ENCODE results near the gene ZNF236.
A peak's percentile ranks its signal among the peaks of the same experiment; 100 is the strongest.
"Not testable (repeated sequence)": the region's sequence is repeated elsewhere in the genome, so short reads cannot be mapped to it uniquely, and the experiment has no call there.

Gene ZNF236

DNA sequence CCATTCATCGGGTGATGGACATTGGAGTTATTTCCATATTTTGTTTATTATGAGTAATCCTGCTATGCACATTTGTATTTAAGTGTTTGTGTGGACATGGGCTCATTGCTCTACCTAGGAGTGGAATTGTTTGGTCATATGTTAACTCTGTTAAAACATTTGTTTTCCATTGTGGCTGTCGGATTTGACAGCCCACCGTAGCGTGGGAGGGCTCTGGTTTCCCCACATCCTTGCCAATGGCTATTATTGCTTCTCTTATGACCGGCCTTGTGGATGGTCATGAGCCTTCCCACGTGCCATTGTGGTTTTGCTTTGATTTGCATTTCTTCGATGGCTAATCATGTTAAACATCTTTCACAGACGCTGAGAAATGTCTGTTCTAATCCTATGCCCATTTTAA is 92.0 kb downstream of the ZNF236 start:
- no peak for DNase-seq

DNA sequence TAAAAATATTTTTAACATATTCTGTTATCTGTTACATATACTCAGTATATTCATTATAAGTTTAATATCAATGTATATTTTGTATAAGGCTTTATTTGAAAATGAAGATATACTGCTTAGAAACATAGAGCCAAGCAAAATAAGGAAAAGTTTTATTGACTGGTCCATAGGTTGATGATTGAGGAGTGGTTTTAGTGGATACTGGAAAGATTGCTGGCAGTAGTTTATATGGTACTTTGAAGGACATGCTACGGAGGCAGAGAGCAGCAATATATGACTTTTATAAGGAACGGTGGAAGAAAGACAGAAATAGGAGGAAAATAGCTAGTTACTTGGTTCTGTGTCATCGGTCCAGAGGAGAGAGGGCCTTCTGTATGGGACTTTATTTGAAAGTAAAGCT is 92.4 kb downstream of the ZNF236 start:
- DNase-seq, result no peak

DNA sequence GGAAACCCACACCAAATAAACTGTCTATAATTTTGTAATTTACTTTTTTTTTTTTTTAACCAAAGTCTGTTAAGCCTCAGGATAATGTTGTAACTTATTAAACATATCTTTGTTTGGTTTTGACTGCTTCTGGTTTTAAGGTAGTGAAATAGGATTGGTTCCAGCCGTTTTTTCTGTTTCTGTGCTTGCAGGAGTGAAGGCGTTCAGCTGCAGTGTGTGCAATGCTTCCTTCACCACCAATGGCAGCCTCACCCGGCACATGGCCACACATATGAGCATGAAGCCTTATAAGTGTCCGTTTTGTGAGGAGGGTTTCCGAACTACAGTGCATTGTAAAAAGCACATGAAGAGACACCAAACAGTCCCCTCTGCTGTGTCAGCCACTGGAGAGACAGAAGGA is 93.1 kb downstream of the ZNF236 start:
- DNase-seq, result no peak

DNA sequence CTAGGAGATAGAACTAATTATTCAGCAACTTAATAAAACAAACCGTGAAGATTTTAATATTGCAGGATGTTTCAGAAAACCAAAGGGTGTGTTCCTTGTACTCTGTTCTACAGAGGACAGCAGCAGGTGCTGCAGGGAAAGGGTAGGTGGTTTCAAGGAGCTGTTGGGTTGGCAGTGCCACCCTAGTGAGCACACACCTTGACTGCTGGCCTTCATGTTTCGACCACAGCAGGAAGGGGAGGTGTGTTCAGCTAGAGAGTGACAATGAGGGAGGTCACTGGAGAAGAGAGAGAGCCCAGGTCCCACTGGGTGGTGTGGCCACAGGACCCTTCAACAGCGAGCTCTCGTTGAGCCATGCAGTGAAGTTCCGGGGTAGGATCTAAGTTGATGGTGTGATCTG is 98.6 kb downstream of the ZNF236 start:
- DNase-seq, result no peak

DNA sequence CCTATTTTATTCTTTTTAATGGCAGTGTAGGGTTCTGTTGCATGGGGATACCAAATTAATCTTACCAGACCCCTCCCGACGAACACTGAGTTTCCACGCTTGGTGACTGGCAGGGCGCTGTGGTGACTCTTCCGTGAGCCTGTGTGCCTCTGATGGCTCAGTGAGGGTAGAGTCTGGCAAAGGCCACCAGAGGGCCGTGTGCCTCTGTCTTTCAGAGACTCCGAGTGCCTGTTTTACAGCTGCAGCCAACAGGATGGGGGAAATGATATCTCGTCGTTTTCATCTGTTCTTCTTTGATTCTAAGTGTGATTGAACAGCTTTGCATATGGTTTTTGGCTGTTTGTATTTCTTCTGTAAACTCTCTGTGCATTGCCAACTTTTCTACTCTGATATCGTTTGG is 99.8 kb downstream of the ZNF236 start:
- DNase-seq, result peak; percentile 52

DNA sequence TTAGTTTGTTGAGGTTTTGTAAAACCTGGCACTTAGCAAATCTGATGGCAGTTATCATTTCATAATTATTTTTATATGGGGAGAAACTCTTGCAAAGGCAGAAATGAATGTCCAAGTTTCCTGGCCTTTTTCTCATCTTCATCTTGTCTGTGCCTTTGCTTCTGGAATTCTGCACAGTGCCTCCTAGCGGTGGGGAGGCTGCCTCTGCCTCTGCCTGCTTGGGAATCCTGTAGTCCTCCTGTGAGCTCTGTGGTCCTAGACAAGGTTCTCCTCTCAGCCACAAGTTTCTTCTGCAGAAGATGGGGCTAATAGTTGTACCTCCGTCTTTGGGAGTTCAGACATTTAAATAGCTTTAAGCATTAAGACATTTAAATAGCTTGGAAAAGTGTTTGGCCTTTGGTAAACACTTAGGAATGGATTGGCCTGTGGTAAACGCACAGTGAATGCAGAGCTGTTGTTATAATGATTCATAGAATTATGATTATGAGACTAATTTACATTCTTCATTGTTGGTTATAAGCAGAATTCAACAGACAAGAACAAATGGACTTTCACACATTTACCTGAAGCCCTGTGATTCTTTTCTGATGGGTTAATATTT is 101.2 kb downstream of the ZNF236 start:
- DNase-seq, result no peak

DNA sequence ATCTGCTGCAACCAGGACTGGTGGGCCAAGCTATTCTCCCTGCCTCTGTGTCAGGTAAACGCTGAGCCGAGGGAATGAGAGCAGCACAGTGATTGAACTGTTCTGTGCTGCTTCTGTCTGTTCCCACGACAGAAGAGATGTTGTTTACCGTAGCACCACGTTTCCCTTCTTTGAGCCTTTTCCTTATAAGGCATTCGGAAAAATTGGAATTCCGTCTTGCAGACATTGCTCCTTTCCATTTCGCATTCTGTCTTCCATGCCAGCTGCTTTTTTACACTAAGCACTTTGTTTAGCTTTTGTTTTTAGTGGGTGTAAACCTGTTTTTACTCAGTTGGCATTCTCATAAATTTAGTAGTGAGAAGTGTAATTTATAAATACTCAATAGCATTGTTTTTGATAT is 103.1 kb downstream of the ZNF236 start:
- DNase-seq, result no peak

DNA sequence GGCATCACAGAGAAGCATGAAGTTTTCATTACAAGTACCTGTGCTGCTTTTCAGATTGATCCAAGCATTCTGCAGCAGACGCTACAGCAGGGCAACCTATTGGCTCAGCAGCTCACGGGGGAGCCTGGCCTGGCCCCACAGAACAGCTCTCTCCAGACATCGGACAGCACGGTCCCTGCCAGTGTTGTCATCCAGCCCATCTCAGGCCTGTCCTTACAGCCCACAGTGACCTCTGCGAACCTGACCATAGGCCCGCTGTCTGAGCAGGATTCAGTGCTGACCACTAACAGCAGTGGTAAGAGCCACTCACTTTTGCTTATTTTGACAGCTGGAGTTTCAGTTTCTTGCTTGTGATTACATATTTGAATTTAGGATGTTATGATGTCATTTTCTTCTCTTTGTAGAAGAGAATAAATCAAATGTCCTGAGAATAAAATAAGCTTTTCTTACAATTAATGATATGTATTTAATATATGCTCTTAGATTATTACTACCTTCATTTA is 104.9 kb downstream of the ZNF236 start:
- DNase-seq, result no peak

DNA sequence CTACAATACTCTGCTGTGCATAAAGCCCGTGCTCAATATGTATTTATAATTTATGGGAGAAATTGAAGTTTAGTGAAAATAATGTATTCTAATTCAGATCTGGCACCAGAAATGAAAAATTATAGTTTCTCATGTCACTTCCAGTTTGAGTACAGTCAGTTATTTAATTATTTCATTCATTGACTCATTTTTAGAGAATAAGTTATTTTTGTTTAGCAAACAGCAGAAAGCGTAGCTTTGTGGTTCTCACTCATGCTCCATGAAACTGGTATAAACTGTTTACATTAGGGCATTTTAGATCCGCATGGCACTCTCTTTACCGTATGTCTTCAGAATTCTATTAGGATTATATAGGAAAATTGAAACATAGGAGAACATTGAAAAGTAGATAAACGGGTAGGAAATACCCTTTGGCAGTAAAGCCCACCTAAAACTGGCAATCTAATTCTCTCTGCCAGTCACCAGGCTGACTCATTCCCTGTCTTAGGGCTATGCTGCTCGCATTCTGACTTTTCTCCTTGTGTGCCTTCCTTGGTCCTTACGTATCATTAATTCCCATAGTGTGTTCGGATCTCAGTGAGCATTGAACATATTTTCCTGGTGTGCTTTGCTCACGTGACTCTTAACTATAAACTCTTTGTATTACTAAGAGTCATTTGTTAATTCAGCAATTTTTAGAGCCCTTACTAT is 106.0 kb downstream of the ZNF236 start:
- DNase-seq, result no peak

DNA sequence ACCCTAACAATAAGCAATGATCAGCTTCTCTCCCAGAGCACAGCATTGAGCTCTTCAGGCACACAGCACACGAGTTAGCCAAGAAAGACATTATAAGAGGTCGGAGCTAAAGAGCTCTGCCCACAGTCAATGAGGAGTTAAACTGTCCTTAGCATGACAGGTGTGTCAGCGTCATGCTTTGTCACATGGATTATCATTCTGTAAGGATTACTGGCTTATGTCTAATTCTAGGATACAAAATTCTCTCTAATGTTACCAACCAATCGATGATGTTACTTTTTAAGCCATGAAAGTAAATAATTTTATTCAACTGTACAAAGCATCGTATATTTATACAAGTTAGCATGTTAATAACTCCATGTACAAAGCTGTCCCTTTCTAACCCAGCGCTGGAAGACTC is 108.8 kb downstream of the ZNF236 start:
- DNase-seq, result no peak

DNA sequence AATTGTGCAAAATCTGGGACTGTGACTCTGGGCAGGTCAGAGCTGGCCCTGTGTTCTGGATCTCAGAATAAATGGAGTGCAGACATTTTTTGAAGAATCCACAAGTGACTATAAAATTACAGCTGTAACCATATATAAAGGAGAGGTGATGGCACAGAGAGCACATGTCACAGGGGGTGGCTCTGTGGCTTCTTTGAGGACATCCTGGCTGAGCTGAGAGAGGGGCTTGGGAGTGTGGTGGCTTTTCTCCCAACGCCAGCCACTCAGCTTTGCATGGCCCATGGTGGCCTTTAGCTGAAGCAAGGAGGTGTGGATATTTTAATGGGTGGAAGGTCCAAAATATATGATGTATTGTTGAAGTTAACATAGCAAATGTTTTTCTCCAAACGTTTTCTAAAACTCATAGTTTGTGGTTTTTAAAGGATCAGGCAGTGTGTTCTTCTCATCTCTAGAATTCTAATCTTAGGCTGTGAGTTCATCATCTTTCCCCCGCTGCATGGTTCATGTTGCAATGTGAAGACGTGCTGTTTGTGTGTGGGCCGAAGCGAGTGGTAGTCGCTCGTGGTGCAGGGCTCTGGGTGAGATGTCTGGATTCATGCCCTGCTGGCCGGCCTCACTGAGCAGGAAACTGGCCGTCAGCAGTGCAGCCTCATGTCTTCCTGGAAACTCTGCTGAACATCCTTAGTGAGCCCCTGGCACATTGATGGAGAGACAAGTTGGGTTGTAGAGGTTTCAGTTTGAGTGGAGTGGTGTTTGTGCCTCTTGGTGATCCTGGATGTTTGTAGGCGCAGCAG is 109.9 kb downstream of the ZNF236 start:
- no peak for DNase-seq

DNA sequence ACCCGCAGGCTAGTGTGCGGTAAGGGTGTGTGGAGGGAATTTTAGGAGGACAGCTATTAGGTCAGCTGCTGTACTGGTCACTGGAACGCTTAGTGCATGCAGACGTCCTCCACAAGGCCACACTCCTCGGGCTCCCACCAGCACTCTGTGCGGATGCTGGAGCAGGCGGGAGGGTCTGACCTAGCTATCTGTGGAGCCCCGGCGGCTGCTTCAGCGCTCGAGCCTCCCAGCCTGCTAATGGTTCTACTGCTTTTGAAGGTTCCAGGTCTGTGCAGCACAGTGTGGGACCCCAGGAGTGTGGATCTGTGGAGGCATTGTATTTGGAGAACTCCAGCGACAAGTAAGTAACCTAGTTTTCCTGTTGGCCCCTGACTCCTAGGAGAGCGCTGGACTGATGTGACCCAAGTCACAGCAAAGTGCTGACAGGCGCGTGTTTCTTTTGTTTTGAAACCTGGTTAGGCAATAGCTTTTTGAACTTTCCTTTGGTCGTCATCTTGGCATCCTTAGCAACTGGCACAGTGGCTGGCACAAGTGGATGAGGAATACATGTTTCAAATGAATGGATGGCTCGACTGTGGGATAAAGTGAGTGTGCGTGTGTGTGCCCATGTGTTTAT is 113.5 kb downstream of the ZNF236 start:
- no peak for DNase-seq

DNA sequence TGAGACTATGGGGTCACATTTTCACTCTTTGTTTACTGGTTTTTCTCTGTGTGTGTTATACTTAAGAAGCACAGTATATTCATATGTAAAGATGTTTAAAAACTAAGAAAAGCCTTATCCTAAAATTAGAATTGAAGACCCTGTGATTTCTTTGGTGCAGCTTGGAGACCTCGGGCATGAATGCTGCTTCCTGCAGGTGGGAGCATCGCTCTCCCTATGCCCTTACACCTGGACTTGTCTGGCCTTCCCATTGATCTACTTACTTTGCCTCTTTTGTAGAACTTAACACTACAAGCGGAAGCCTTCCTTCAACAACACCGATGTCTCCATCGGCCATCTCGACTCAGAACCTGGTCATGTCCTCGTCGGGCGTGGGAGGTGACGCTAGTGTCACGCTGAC is 114.5 kb downstream of the ZNF236 start:
- DNase-seq, result no peak

DNA sequence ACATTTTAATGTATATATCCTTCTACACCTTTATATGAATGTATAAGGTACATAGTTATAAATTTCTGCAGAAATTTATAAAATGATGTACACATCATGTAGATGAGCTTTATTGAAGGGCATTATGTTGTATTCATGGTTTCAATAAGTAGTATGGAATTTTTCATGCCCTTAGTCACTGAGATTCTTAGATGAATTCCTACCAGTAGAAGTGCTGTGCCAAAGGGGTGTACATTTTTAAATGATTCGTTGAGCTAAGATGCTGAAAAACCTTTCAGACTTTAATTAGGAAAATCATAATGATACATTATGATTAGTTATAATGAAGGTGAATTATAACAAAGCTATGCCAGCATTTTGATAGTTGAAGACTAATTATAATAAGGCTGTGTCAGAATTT is 115.2 kb downstream of the ZNF236 start:
- DNase-seq, result no peak

DNA sequence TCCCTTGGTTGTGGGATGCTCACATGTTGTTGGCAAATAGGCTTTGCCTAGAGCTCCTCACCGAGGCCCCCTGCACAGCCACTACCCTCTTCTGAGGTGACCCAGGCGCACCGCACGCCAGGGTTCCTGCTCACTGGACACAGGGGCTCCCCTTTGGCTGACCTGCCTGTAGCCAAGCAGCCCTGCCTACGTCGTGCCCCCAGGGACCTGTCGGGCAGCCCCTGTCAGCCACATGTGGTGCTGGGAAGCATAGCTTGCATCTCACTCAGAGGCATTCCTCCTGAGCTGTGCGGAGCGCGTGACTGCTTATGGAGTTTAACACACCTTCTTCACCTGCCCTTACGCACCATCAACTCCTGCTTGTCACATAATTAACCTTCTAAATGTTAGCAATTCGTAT is 116.3 kb downstream of the ZNF236 start:
- no peak for DNase-seq

DNA sequence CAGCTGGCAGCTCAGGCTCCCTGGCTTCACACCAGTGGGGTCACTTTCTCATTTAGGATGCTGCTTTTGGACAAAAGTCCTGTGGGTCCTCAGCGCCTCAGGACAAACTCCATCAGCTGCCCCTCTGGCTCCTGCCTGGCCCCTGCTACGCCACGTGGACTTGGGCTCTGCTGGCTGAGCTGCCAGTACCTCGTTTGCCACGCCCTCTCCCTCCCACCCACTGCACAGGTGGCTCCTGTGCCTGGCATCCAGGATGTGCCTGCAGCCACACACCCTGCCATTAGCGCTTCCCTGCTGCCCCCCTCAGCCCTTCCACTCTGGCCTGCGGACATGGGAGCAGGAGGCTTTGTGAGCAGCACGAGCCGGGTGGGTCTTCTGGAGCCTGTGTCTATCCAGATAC is 118.9 kb downstream of the ZNF236 start:
- DNase-seq, result no peak

DNA sequence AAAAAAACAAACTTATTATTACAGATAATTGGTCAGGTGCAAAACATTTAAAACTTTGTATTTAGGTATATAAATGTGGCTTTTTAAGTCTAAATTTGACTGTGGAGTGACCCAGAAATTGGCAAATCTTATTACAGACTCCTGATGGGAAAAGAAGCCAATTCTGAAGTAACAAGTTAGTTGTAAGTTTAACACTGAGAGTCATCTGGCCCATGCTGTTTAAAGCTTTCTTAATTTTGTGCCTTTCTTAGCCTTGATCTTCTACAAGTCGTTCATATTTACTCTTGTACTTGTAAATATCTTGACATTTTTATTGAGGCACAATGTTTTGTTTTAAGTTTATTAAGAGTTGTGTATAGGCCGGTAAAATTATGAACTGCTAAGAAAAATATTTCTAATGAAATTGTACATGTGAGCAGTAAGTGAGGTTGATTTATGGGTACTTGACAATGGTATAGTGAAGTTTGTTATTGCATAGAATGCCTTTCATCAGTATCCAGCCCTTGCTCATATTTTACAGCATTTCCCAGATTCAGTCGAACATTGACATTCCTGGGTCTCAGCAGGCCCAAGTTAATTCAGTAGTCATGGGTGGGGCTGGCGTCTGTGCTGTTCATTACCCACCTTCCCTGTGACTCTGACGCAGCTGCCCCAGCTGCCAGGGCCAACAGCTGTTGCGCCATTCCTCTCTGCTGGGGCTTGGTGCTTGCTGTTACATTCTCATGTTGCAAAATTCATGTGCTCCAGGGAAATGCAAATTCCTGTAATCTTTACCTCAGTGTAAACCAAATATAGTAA is 121.4 kb downstream of the ZNF236 start:
- DNase-seq, result no peak

DNA sequence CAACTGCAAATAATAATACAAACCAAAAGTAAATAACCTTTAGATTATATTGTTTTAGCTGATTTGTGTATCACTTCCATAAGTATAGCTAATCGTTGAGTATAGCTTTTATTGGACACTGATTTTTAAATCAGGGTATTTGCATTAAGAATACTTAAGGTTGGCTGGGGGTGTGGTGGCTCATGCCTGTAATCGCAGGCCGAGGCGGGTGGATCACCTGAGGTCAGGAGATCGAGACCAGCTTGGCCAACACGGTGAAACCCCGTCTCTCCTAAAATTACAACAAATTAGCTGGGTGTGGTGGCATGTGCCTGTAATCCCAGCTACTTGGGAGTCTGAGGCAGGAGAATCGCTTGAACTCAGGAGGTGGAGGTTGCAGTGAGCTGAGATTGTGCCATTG is 122.0 kb downstream of the ZNF236 start:
- DNase-seq, result not testable (repeated sequence)

DNA sequence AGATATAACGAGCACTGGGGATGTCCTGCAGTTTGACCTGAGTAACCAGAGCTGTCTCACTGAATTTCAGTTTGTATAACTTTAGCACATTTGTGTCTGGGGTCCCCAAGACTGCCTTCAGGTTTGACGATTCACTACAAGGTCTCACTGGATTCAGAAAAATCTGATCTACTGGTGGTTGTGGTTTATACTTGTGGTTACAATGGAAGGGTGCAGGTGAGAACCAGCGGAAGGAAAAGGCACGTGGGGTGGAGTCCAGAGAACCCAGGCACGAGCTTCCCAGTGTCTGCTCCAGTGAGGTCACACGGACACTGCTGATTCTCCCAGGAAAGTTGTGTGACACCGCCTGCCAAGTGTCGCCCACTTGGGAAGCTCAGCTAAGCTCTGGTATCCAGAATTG is 126.0 kb downstream of the ZNF236 start:
- no peak for DNase-seq

DNA sequence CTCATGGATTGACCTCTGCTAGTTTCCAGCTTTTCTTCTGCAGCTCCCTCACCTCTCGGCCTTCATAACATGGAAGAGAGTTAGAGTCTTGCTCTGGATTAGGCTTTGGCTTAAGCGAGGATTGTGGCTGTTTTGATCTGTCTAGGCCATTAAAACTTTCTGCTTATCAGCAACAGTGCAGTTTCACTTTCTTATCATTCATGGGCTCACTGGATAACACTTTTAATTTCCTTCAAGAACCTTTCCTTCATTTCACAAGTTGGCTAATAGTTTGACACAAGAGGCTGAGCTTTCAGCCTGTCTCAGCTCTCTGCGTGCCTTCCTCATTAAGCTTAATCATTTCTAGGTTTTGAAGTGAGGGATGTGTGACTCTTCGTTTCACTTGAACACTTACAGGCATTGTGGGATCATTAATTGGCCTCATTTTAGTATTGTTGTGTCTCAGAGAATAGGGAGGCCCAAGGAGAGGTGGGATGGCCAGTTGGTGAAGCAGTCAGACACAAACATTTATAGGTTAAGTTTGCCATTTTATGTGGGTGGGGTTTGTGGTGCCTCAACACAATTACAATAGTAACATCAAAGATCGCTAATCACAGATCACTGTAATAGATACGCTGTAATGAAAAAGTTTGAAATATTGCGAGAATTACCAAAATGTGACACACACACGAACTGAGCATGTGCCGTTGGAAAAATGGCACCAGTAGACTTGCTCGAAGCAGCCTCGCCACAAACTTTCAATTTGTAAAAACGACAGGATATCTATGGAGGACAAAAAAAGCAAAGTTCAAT is 129.3 kb downstream of the ZNF236 start:
- DNase-seq, result no peak

DNA sequence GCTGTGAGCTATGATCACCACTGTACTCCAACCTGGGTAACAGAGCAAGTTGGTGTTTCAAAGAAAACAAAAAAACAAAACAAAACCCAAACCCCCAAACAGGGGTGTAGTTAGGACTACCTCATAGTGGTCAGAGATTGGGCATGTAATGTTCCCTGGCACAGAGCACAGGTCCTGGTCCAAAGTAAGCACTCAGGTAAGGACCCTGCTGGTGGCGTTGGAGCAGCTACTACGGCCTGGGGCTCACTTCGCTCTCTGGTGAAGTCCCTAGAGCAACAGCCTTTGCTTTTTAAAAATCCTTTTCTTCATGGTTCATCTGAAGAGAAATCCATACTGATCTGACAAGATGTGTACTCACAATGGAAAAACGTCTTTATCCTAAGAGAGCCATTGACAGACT is 130.4 kb downstream of the ZNF236 start:
- no peak for DNase-seq

DNA sequence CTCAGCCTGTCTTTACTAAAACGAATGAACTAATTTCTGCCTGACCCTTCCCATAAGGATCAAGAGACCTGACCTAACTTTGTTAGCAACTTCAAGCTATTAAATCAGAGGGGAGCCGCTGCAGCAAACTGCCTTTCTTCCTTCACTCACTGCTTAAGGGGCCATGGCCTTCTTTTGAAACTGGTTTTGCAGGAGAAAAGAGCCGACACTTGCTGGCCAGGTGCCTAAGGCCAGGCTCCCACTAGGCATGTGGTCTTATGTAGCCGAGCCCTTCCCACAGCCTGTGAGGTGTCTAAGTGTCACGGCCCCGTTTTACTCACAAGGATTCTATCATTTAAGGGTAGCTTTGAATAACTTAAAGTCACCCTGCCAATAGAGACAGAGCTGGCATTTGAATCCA is 130.8 kb downstream of the ZNF236 start:
- DNase-seq, result no peak

All from stimulated activated CD8-positive, alpha-beta memory T cell treated with anti-CD3 and anti-CD28 coated beads, Interleukin-4, amount 100 ng/mL, for 48 hours (primary cell).